GM12878 (cell line): ENCODE measurements around the gene VPS8.

Experiments
- CTCF ChIP-seq, 3 experiments: IDR thresholded peaks in 2 of 3; conservative IDR thresholded peaks in 1 of 3; 2 replicates each; pipeline ENCODE4 v1.5.1; 2011; ENCODE audit warnings: low read depth in 3 of 3, low read length in 3 of 3, mild to moderate bottlenecking in 3 of 3, control low read depth in 2 of 3, moderate library complexity in 2 of 3, inconsistent platforms in 1 of 3, mixed read lengths in 1 of 3; ENCODE audit not compliant: control insufficient read depth in 2 of 3, insufficient read depth in 1 of 3; ENCODE audit errors: extremely low read depth in 1 of 3
- EGR1 ChIP-seq, 2 experiments: IDR thresholded peaks; 1 replicate in 1 of 2; 2 replicates in 1 of 2; pipeline ENCODE4 v1.6.1; 2011 to 2012; ENCODE audit warnings: low read depth in 2 of 2, low read length in 2 of 2, borderline replicate concordance in 1 of 2, mild to moderate bottlenecking in 1 of 2, moderate library complexity in 1 of 2
- EZH2 ChIP-seq: IDR thresholded peaks from 2 replicates; pipeline ENCODE4 v1.6.1; 2012; ENCODE audit warnings: low read depth, mild to moderate bottlenecking, control low read depth, inconsistent platforms, low read length, borderline replicate concordance; ENCODE audit not compliant: control insufficient read depth
- GABPA ChIP-seq: IDR thresholded peaks from 2 replicates; pipeline ENCODE4 v1.6.1; 2014; ENCODE audit warnings: antibody characterized with exemption, low read depth, mild to moderate bottlenecking, inconsistent platforms
- POLR2A ChIP-seq: IDR thresholded peaks from 2 replicates; pipeline ENCODE4 v1.6.1; 2011; ENCODE audit warnings: low read depth, mild to moderate bottlenecking, low read length
- POLR2AphosphoS2 ChIP-seq: IDR thresholded peaks from 2 replicates; pipeline ENCODE4 v1.6.1; 2011; ENCODE audit warnings: low read depth, mild to moderate bottlenecking, low read length, improper control_type of control experiment, moderate library complexity
- SMC3 ChIP-seq: IDR thresholded peaks from 2 replicates; pipeline ENCODE4 v1.6.1; 2011; ENCODE audit warnings: low read length, improper control_type of control experiment, borderline replicate concordance
- YY1 ChIP-seq: IDR thresholded peaks from 2 replicates; pipeline ENCODE4 v1.6.1; 2011; ENCODE audit warnings: low read depth, mild to moderate bottlenecking, low read length
- ZNF24 ChIP-seq: fragments of 450-650 bp; IDR thresholded peaks from 2 replicates; pipeline ENCODE4 v1.6.1; 2017; ENCODE audit warnings: antibody characterized with exemption, mild to moderate bottlenecking

DNA sequence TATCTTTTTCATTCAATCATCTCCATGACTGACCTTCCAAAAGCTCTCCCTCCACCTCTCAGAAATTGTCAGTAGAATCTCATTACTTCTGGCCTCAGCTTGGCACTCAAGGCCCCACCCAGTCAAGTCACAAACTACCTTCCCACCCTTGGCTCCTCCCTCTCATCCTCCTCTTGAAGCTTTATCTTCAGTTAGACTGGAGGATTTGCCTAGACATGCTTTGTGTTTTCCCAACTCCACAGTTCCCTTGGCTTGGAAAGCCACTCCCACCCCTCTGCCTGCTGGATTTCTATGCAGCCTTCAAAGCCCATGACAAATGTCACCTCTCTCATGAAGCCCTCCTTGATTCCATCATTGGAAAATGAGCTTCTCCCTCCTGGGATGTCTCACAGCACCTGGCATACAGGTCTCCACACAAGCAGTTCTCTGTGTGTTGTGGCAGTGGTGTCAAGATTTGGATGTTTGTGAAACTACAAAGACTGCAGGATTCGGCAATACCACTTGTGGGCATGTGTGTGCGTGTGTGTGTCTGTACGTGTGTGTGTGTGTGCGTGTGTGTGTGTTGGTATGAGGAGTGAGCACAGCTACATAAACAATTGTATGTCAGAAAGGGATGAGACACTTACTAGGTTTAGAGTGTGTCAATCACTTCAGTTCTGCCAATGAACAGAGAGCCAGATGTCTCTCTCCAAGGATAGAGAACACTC lies 45.3 kb upstream of the VPS8 start:
- no peak for TF ChIP-seq ZNF24
- no peak for TF ChIP-seq GABPA
- TF ChIP-seq SMC3: no peak
- TF ChIP-seq YY1: no peak
- no peak for TF ChIP-seq POLR2A
- TF ChIP-seq POLR2AphosphoS2: no peak
- TF ChIP-seq CTCF (IDR thresholded peaks at IDR 0.05 in 2 of 3, conservative IDR thresholded peaks at IDR 0.05 in 1 of 3; ENCODE audit: control insufficient read depth in 2 of 3, extremely low read depth in 1 of 3, insufficient read depth in 1 of 3, low read depth in 3 of 3, low read length in 3 of 3): no peak
- no peak for TF ChIP-seq EGR1 (IDR thresholded peaks at IDR 0.05; ENCODE audit: borderline replicate concordance in 1 of 2, low read depth in 2 of 2, low read length in 2 of 2)
- TF ChIP-seq EZH2: no peak
